ENCODE data around the gene MPDZ.

GRCh38 chr9:13078164-13078563 is 201.3 kb downstream of the MPDZ start:
- TF ChIP-seq POLR2A (IDR thresholded peaks at IDR 0.05; ENCODE audit: low read depth, low read length): no peak
- TF ChIP-seq CTCF (conservative IDR thresholded peaks at IDR 0.05; ENCODE audit: low read depth, low read length): no peak
- peak; percentile 29; the same call in 1 of the 2 replicates for TF ChIP-seq CEBPB (IDR thresholded peaks at IDR 0.05; ENCODE audit: low read depth, low read length)
- TF ChIP-seq FOS (IDR thresholded peaks at IDR 0.05; ENCODE audit: low read depth, low read length): no peak
